GF-D8 (cell line): ENCODE data around the gene RAB34.

Experiments used
- DNase-seq: peaks from one replicate; lab custom pipeline; 2025; lab: John Stamatoyannopoulos, UW

The RAB34 gene

DNA sequence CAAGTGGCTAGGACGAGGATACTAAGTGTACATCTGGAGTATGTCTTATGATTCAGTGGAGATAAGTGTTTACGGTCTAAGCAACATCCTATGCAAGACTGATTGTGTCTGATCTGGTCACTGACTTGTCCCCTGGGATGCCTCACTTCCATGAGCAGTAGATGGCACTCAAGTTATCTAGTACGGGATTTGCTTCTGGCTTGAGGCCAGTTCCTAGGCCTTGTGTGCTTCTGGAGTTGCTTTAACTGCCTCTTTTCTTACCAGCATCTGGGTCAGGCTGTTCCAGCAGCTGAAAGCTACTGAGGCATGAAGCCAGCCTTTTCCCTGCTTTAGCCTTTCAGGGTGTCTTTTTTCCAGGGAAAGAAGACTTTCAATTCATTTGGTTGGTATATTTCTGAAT is 32.7 kb downstream of the RAB34 start:
- no peak for DNase-seq

DNA sequence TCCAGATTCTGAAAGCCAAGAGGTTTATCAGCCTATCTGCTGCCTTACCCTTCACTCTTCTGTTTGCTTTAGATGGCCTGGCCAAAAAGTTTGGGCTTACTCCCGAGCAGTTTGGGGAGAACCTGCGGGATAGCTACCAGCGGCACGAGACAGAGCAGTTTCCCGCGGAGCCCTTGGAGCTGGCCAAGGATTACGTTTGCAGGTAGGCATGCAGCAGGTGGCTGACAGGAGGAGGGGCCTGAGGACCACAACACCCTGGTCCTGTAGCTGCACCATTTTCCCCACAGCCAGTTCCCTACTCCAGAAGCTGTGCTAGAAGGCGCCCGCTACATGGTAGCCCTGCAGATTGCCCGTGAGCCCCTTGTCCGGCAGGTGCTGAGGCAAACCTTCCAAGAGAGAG is 35.0 kb downstream of the RAB34 start:
- DNase-seq: no peak

DNA sequence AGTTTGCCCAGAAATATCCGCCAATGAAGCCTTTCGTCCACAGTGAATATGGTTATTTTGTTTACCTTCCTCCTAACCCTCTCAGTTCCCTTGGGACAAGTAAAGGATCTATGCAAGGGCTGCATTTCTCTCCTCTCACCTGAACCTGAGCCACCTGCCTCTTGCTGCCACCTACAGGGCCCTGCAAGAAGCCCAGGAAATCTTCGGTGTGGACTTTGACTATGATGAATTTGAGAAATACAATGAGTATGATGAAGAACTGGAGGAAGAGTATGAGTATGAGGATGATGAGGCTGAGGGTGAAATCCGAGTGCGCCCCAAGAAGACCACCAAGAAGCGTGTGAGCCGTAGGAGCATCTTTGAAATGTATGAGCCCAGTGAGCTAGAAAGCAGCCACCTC is 41.7 kb downstream of the RAB34 start:
- DNase-seq: no peak

DNA sequence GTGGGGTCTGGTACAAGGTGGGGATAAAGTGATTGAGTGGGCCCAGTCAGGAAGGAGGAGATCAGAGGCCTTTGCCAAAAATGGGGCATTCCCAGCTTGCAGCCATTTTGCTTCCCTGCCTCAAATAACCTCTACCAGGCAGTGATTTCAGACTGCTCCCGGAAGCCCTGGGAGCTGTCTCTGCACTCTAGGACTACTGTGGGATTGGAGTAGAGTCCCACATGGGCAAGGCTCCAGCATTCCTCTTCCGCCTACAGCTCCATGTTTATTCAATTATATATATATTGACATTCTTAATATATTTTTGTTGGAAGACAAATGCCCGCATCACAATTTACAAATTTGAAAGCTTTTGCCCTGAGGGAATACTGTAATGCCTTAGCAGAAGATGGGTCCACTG is 42.2 kb downstream of the RAB34 start:
- no peak for DNase-seq

DNA sequence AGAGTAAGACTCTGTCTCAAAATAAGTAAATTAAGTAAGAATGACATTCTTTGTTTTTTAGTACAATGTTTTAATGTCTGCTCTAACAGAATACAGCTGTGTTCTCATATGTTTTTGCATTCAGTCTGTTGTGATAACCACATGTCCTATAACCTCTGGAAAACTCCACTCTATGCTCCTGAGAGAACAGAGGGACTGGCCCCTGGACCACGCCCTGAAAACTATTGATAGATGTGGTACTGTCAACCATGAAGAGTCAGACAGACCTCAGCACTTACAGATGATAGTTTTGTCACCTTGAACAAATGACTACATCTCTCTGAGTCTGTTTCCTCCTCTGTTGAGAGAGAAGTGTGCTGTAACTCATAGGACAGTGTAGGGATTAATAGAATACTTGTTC is 47.8 kb downstream of the RAB34 start:
- DNase-seq: no peak

DNA sequence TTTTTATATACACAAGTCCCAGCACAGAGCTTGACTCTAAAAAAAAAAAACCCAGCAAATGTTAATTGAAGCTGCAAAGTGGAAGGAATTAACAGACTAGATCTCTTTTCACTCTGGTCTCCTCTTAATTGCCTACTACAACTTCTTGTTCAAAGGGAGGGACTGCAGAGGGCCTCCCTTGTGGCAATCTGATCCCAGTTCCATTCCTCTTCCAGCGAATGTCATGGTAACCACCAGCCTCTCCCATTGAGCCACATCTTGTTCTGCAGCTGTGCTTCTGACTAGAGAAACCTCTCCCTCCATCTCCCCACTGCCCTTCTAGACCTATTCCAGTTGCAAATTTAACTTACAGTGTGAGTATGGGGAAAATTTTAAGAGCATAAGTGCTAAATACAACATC is 49.8 kb downstream of the RAB34 start:
- DNase-seq: no peak

DNA sequence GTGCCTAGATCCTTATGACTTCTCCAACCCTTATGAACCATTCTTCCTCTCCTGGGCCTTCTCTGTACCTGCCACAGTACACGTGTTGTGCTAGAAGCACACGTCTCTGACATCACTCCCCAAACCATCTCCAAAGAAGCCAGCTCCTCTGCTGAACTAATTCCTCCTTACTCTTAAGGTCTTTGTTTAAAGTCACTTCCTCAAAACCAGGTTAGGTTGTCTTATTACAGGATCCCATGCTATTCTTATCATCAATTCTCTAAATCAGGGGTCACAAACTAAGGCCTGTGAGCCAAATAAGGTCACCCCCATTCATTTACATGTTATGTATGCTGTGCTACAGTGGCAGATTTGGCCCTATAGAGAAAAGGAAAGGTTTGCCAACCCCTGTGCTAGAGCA is 51.7 kb downstream of the RAB34 start:
- no peak for DNase-seq
